Measurements from ENCODE around the gene KIF5A.

DNA sequence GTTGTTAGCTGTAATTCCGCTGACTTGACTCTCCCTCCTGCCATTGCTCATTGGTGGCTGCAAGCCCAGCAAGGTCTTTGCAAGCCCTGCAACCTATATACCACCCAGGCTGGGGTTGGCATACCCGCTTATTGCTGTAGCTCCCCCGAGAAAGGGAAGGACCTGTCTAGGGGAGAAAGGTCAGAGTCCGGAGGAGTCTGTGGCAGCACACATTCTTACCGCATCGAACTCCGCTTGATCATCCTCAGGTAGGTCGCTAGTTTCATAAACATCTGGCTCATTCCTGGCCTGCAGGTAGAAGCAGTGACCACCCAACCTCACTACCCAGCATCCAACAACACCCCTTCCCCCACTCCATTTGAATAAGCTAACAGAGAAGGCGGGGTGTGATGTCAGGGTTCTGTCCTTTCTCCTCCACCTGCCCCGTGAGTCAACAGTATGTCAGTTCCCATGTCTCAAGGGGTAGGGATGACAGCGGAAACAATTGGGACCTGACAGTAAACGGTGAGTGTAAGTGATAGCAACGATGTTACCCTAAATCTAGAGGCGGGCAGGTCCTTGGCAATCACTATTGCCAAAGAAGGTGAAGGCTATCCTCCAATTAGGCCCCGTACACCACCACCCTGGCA, 3.9 kb upstream of the KIF5A start:
- TF ChIP-seq, protein P1, sequence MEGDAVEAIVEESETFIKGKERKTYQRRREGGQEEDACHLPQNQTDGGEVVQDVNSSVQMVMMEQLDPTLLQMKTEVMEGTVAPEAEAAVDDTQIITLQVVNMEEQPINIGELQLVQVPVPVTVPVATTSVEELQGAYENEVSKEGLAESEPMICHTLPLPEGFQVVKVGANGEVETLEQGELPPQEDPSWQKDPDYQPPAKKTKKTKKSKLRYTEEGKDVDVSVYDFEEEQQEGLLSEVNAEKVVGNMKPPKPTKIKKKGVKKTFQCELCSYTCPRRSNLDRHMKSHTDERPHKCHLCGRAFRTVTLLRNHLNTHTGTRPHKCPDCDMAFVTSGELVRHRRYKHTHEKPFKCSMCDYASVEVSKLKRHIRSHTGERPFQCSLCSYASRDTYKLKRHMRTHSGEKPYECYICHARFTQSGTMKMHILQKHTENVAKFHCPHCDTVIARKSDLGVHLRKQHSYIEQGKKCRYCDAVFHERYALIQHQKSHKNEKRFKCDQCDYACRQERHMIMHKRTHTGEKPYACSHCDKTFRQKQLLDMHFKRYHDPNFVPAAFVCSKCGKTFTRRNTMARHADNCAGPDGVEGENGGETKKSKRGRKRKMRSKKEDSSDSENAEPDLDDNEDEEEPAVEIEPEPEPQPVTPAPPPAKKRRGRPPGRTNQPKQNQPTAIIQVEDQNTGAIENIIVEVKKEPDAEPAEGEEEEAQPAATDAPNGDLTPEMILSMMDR (conservative IDR thresholded peaks at IDR 0.05), result no peak
- no peak for TF ChIP-seq ZFX (IDR thresholded peaks at IDR 0.05)

All from C4-2B (cell line).